Endodermal cell (in vitro differentiated cells): ENCODE results near the gene HLA-A. TPM values are rescaled to one million over a fixed set of nuclear protein-coding genes. Genes with fewer than 3 reads are reported as not detected.

Experiments
- DNase-seq: peaks from one replicate; pipeline ENCODE4 v3.0.0-alpha.2; 2017
- H3K27ac ChIP-seq: 2 replicates; pipeline ENCODE4 v1.5.1; 2013; ENCODE audit warnings: mild to moderate bottlenecking, low read depth, low read length, moderate library complexity
- H3K27me3 ChIP-seq: 2 replicates; pipeline ENCODE4 v1.6.1; 2013; ENCODE audit warnings: mild to moderate bottlenecking, low read length, moderate library complexity; ENCODE audit not compliant: insufficient read depth, control insufficient read depth, poor library complexity, severe bottlenecking
- H3K36me3 ChIP-seq: 2 replicates; pipeline ENCODE4 v1.7.0; 2013; ENCODE audit warnings: mild to moderate bottlenecking, low read length, moderate library complexity; ENCODE audit not compliant: control insufficient read depth, insufficient read depth
- H3K4me1 ChIP-seq: one replicate; pipeline ENCODE4 v1.7.0; 2013; ENCODE audit warnings: low read length; ENCODE audit not compliant: control insufficient read depth, insufficient read depth
- H3K4me3 ChIP-seq: 2 replicates; pipeline ENCODE4 v1.5.1; 2013; ENCODE audit warnings: mild to moderate bottlenecking, low read length, moderate library complexity
- H3K9ac ChIP-seq: 2 replicates; pipeline ENCODE4 v1.6.1; 2013; ENCODE audit warnings: mild to moderate bottlenecking, low read length, moderate library complexity; ENCODE audit not compliant: poor library complexity, severe bottlenecking; ENCODE audit errors: extremely low read depth
- H3K9me3 ChIP-seq: 2 replicates; pipeline ENCODE4 v1.6.1; 2013; ENCODE audit warnings: mild to moderate bottlenecking, low read length, moderate library complexity; ENCODE audit not compliant: control insufficient read depth
- H3K27ac Mint-ChIP-seq: 2 replicates; pipeline ENCODE4 v1.8.0; 2020; ENCODE audit warnings: mixed read lengths
- H3K27me3 Mint-ChIP-seq: 2 replicates; pipeline ENCODE4 v1.8.0; 2021; ENCODE audit warnings: mild to moderate bottlenecking, mixed read lengths; ENCODE audit not compliant: insufficient read depth
- H3K36me3 Mint-ChIP-seq: 2 replicates; pipeline ENCODE4 v1.8.0; 2020; ENCODE audit warnings: low read depth, mixed read lengths
- H3K4me1 Mint-ChIP-seq: 2 replicates; pipeline ENCODE4 v1.8.0; 2020; ENCODE audit warnings: mixed read lengths
- H3K4me3 Mint-ChIP-seq: 2 replicates; pipeline ENCODE4 v1.8.0; 2020; ENCODE audit warnings: mild to moderate bottlenecking, moderate library complexity, mixed read lengths
- H3K9me3 Mint-ChIP-seq: 2 replicates; pipeline ENCODE4 v1.8.0; 2020; ENCODE audit warnings: mild to moderate bottlenecking, mixed read lengths
- WGBS, 2 experiments: methylation state at CpG; one replicate each; pipeline versions ENCODE4 v1.1.5 to v1.1.7; 2013; ENCODE audit warnings: missing lambda C conversion rate in 2 of 2, mixed read lengths in 1 of 2; ENCODE audit not compliant: insufficient coverage in 1 of 2, insufficient read length in 1 of 2; 5-methylcytosine and 5-hydroxymethylcytosine counted together
- total RNA-seq, 2 donors: library from RNA; stranded (reverse); fragmentation: NEBNext Ultra II Directional in 1 of 2; extraction: Animal tissue kit (Norgen Biotek cat#: 25700) in 1 of 2; gene quantifications; 2 replicates in 1 of 2; 3 replicates in 1 of 2; pipeline ENCODE4 v1.2.1, GENCODE V29; 2021
- TF ChIP-seq, protein P1 (sequence below): fragments of 200-600 bp; sonication (generic); conservative IDR thresholded peaks from 2 replicates; pipeline ENCODE4 v1.5.0; 2021; ENCODE audit warnings: antibody characterized with exemption, mild to moderate bottlenecking

HLA-A gene
- total RNA-seq, 2 donors from 2014 or later = 212 to 282 TPM

DNA sequence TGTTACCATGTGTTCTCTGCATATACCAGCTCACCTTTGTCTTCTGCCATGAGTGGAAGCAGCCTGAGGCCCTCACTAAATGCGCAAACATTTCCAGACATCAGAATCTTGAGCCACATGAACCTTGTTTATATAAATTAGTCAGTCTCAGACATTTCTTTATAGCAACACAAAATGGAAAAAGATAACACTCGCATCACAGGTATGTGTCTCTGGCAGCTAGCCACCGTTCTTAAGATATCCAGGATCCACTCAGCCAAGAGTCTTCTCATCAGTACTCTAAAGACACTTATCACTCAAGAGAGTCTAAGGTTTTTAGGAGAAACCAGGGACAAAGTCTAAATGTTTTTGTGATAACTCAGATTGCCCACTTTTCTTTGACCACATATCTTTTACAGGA, 43.1 kb upstream of the HLA-A start:
- H3K4me1 ChIP-seq = no peaks in the 10 kb centered on the region
- Mint-ChIP-seq H3K4me1 (no peaks in the 10 kb centered on the region), H3K27me3 (peaks cover 50% of the 10 kb centered on the region), H3K9me3 (peaks cover 33% of the 10 kb centered on the region), H3K36me3 (peaks cover 2% of the 10 kb centered on the region), H3K4me3 (no peak overlapping the region), H3K27ac (no peak overlapping the region)
- H3K4me3 ChIP-seq = no peak overlapping the region
- DNase-seq = no peak
- no peaks in the 10 kb centered on the region for H3K36me3 ChIP-seq
- H3K9me3 ChIP-seq = no peaks in the 10 kb centered on the region
- H3K9ac ChIP-seq = no peak overlapping the region
- H3K27me3 ChIP-seq = no peaks in the 10 kb centered on the region
- TF ChIP-seq, protein P1, sequence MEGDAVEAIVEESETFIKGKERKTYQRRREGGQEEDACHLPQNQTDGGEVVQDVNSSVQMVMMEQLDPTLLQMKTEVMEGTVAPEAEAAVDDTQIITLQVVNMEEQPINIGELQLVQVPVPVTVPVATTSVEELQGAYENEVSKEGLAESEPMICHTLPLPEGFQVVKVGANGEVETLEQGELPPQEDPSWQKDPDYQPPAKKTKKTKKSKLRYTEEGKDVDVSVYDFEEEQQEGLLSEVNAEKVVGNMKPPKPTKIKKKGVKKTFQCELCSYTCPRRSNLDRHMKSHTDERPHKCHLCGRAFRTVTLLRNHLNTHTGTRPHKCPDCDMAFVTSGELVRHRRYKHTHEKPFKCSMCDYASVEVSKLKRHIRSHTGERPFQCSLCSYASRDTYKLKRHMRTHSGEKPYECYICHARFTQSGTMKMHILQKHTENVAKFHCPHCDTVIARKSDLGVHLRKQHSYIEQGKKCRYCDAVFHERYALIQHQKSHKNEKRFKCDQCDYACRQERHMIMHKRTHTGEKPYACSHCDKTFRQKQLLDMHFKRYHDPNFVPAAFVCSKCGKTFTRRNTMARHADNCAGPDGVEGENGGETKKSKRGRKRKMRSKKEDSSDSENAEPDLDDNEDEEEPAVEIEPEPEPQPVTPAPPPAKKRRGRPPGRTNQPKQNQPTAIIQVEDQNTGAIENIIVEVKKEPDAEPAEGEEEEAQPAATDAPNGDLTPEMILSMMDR = no peak
- 93 to 94% methylated on average over 3 of the region's 3 CpGs for whole genome bisulfite sequencing, 2 experiments
- H3K27ac ChIP-seq = no peak overlapping the region

DNA sequence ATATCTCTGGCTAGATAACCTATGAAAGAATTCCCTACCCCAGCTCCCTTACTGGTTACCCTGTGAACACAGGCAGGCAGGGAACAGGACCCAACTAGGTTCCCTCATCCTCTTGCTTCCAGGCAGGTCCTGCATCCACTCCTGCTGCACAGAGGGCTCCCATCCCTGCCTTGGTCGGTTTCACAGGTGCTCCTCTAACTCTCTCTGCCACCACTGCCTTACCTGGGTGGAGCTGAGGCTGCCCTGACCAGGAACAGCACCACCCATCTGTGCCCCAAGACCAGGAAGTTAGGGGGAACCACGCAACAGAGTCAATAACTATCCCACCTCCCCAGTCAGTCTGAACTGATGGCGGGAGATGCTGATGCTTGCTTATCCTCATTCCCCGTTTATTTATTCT, 37.0 kb upstream of the HLA-A start:
- Mint-ChIP-seq H3K27me3 (peaks cover 65% of the 10 kb centered on the region), H3K4me3 (no peak overlapping the region), H3K36me3 (no peaks in the 10 kb centered on the region), H3K9me3 (no peaks in the 10 kb centered on the region), H3K4me1 (no peaks in the 10 kb centered on the region), H3K27ac (no peak overlapping the region)
- Histone ChIP-seq H3K9ac (no peak overlapping the region), H3K4me3 (no peak overlapping the region), H3K27me3 (no peaks in the 10 kb centered on the region), H3K36me3 (no peaks in the 10 kb centered on the region), H3K4me1 (no peaks in the 10 kb centered on the region), H3K9me3 (no peaks in the 10 kb centered on the region), H3K27ac (no peak overlapping the region)
- 52 to 80% methylated on average over 1 to 4 of the region's 4 CpGs for WGBS, 2 experiments
- DNase-seq = no peak
- TF ChIP-seq, protein P1 = no peak

GRCh38 chr6:29907637-29908340, 34.5 kb upstream of the HLA-A start:
- WGBS, 2 experiments = 67% methylated on average over 6 of the region's 6 CpGs; no CpG with 5 or more reads in 1 of the 2 experiments

More at GRCh38 chr6:29907637-29908340, 34.5 kb upstream of the HLA-A start:
- TF ChIP-seq, protein P1 = no peak
- Histone ChIP-seq H3K27ac (no peak overlapping the region), H3K9ac (no peak overlapping the region), H3K4me3 (no peak overlapping the region), H3K4me1 (no peaks in the 10 kb centered on the region), H3K9me3 (no peaks in the 10 kb centered on the region), H3K36me3 (no peaks in the 10 kb centered on the region), H3K27me3 (no peaks in the 10 kb centered on the region)
- Mint-ChIP-seq H3K9me3 (no peaks in the 10 kb centered on the region), H3K4me1 (peaks cover 1% of the 10 kb centered on the region), H3K27me3 (peaks cover 72% of the 10 kb centered on the region), H3K4me3 (no peak overlapping the region), H3K27ac (no peak overlapping the region), H3K36me3 (no peaks in the 10 kb centered on the region)
- DNase-seq = peak; percentile 28
